IMR-90 (cell line): ENCODE data around the gene HADHA. TPM values are rescaled to one million over a fixed set of nuclear protein-coding genes. Genes with fewer than 3 reads are reported as not detected.

Experiments used
- ATAC-seq: fragments of 200-7000 bp; cut with Tn5 transposase; 2 replicates; pipeline ENCODE4 v1.9.1; 2020; ENCODE audit warnings: low read depth, mild to moderate bottlenecking, moderate library complexity
- BruUV-seq: library from RNA; stranded (reverse); fragments of 400-500 nt; replicated peaks from 2 replicates; lab custom pipeline; 2021; lab: Mats Ljungman, UMichigan
- CTCF ChIA-PET: fragments of 300-600 bp; formaldehyde crosslinking; extraction: SDS; loops from one replicate; lab custom pipeline; 2021; ENCODE audit warnings: antibody characterized with exemption; lab: Yijun Ruan, JAX
- POLR2A ChIA-PET: fragments of 300-600 bp; sonication (Branson Sonifier 250); formaldehyde crosslinking; loops from one replicate; lab custom pipeline; 2022; ENCODE audit warnings: antibody characterized with exemption; ENCODE audit not compliant: unreplicated experiment; lab: Charles Lee
- DNase-seq: peaks from one replicate; pipeline ENCODE4 v3.0.0; 2013
- H2AFZ ChIP-seq: replicated peaks from 2 replicates; pipeline ENCODE3; 2013; ENCODE audit warnings: low read length, mild to moderate bottlenecking; ENCODE audit not compliant: poor library complexity
- H2AK5ac ChIP-seq: 2 replicates; pipeline ENCODE4 v1.6.1; 2013; ENCODE audit warnings: low read depth, low read length, inconsistent platforms
- H2AK9ac ChIP-seq: replicated peaks from 2 replicates; pipeline ENCODE3; 2013; ENCODE audit warnings: mild to moderate bottlenecking, low read depth, low read length, moderate library complexity; ENCODE audit not compliant: poor library complexity
- H2BK120ac ChIP-seq: 2 replicates; pipeline ENCODE4 v1.6.1; 2013; ENCODE audit warnings: low read depth, low read length, inconsistent platforms
- H2BK15ac ChIP-seq: 3 replicates; pipeline ENCODE4 v1.6.1; 2013; ENCODE audit warnings: low read depth, low read length, inconsistent platforms
- H2BK20ac ChIP-seq: 2 replicates; pipeline ENCODE4 v1.6.1; 2013; ENCODE audit warnings: low read depth, mild to moderate bottlenecking, inconsistent platforms, low read length, moderate library complexity
- H2BK5ac ChIP-seq: 2 replicates; pipeline ENCODE4 v1.6.1; 2013; ENCODE audit warnings: mild to moderate bottlenecking, low read depth, low read length, inconsistent platforms; ENCODE audit not compliant: poor library complexity, severe bottlenecking
- H3K14ac ChIP-seq: replicated peaks from 2 replicates; pipeline ENCODE4 v1.6.1; 2013; ENCODE audit warnings: low read depth, low read length, inconsistent platforms
- H3K18ac ChIP-seq: 2 replicates; pipeline ENCODE4 v1.6.1; 2013; ENCODE audit warnings: low read depth, low read length, control low read depth
- H3K23ac ChIP-seq: 2 replicates; pipeline ENCODE4 v1.6.1; 2013; ENCODE audit warnings: low read depth, low read length, inconsistent platforms
- H3K27ac ChIP-seq: 2 replicates; pipeline ENCODE4 v1.5.1; 2013; ENCODE audit warnings: mild to moderate bottlenecking, control low read depth, low read length; ENCODE audit not compliant: insufficient read depth
- H3K27me3 ChIP-seq: 2 replicates; pipeline ENCODE4 v1.6.1; 2013; ENCODE audit warnings: low read length; ENCODE audit not compliant: control insufficient read depth, insufficient read depth
- H3K36me3 ChIP-seq: 2 replicates; pipeline ENCODE4 v1.6.1; 2013; ENCODE audit warnings: low read length, mixed read lengths; ENCODE audit not compliant: control insufficient read depth, insufficient read depth
- H3K4ac ChIP-seq: 2 replicates; pipeline ENCODE4 v1.6.1; 2013; ENCODE audit warnings: low read depth, low read length, inconsistent platforms
- H3K4me1 ChIP-seq: 2 replicates; pipeline ENCODE4 v1.6.1; 2013; ENCODE audit warnings: low read length, mixed read lengths; ENCODE audit not compliant: control insufficient read depth, insufficient read depth
- H3K4me2 ChIP-seq: 2 replicates; pipeline ENCODE4 v1.6.1; 2013; ENCODE audit warnings: low read depth, mild to moderate bottlenecking, control low read depth, low read length, moderate library complexity
- H3K4me3 ChIP-seq: 2 replicates; pipeline ENCODE4 v1.5.1; 2013; ENCODE audit warnings: low read depth, mild to moderate bottlenecking, control low read depth, low read length, moderate library complexity; ENCODE audit not compliant: insufficient read depth
- H3K56ac ChIP-seq: 2 replicates; pipeline ENCODE4 v1.6.1; 2013; ENCODE audit warnings: low read length, inconsistent platforms; ENCODE audit not compliant: insufficient read depth; ENCODE audit errors: extremely low read depth
- H3K79me1 ChIP-seq, 2 experiments: 2 replicates each; pipeline ENCODE4 v1.6.1; 2013; ENCODE audit warnings: low read length in 2 of 2, inconsistent platforms in 1 of 2, low read depth in 1 of 2
- H3K9ac ChIP-seq: 2 replicates; pipeline ENCODE4 v1.6.1; 2013; ENCODE audit warnings: low read depth, low read length, control low read depth
- H3K9me1 ChIP-seq: 2 replicates; pipeline ENCODE4 v1.6.1; 2013; ENCODE audit warnings: low read length, inconsistent platforms; ENCODE audit not compliant: insufficient read depth
- H3K9me3 ChIP-seq: 2 replicates; pipeline ENCODE4 v1.6.1; 2013; ENCODE audit warnings: low read length; ENCODE audit not compliant: control insufficient read depth, insufficient read depth
- H4K20me1 ChIP-seq: 2 replicates; pipeline ENCODE4 v1.6.1; 2013; ENCODE audit warnings: low read length, inconsistent platforms; ENCODE audit not compliant: insufficient read depth
- H4K5ac ChIP-seq: 2 replicates; pipeline ENCODE4 v1.6.1; 2013; ENCODE audit warnings: mild to moderate bottlenecking, low read depth, low read length, control low read depth
- H4K8ac ChIP-seq, 2 experiments: 2 replicates each; pipeline ENCODE4 v1.6.1; 2013; ENCODE audit warnings: low read depth in 2 of 2, low read length in 2 of 2, control low read depth in 1 of 2, inconsistent platforms in 1 of 2
- H4K91ac ChIP-seq: 2 replicates; pipeline ENCODE4 v1.6.1; 2013; ENCODE audit warnings: low read depth, low read length, inconsistent platforms; ENCODE audit not compliant: insufficient read depth
- BHLHE40 ChIP-seq: fragments of 150-350 bp; IDR thresholded peaks from 2 replicates; pipeline ENCODE4 v1.6.1; 2016; ENCODE audit warnings: mild to moderate bottlenecking, low read depth, low read length
- CEBPB ChIP-seq: IDR thresholded peaks from 2 replicates; pipeline ENCODE4 v1.6.1; 2012; ENCODE audit warnings: low read depth, low read length, improper control_type of control experiment
- CHD1 ChIP-seq: IDR thresholded peaks from 2 replicates; pipeline ENCODE4 v1.6.1; 2012; ENCODE audit warnings: low read depth, low read length, improper control_type of control experiment
- CTCF ChIP-seq: conservative IDR thresholded peaks from 2 replicates; pipeline ENCODE4 v1.5.1; 2012; ENCODE audit warnings: mild to moderate bottlenecking, low read depth, low read length, improper control_type of control experiment
- FOS ChIP-seq: fragments of 150-350 bp; IDR thresholded peaks from 2 replicates; pipeline ENCODE4 v1.6.1; 2016; ENCODE audit warnings: low read depth, low read length
- MAFK ChIP-seq: IDR thresholded peaks from 2 replicates; pipeline ENCODE4 v1.6.1; 2012; ENCODE audit warnings: low read depth, low read length, improper control_type of control experiment
- MAZ ChIP-seq: IDR thresholded peaks from 2 replicates; pipeline ENCODE4 v1.6.1; 2012; ENCODE audit warnings: low read depth, mild to moderate bottlenecking, low read length, improper control_type of control experiment, moderate library complexity, borderline replicate concordance
- MXI1 ChIP-seq: IDR thresholded peaks from 2 replicates; pipeline ENCODE4 v1.6.1; 2012; ENCODE audit warnings: low read depth, mild to moderate bottlenecking, low read length, moderate library complexity, borderline replicate concordance
- NFE2L2 ChIP-seq: fragments of 150-350 bp; IDR thresholded peaks from 2 replicates; pipeline ENCODE4 v1.6.1; 2016; ENCODE audit warnings: low read depth, mild to moderate bottlenecking, low read length
- POLR2A ChIP-seq: IDR thresholded peaks from 2 replicates; pipeline ENCODE4 v1.6.1; 2012; ENCODE audit warnings: mild to moderate bottlenecking, low read depth, low read length
- RAD21 ChIP-seq: IDR thresholded peaks from 2 replicates; pipeline ENCODE4 v1.6.1; 2012; ENCODE audit warnings: low read length, improper control_type of control experiment
- RCOR1 ChIP-seq: IDR thresholded peaks from 2 replicates; pipeline ENCODE4 v1.6.1; 2012; ENCODE audit warnings: mild to moderate bottlenecking, low read length, improper control_type of control experiment; ENCODE audit not compliant: insufficient replicate concordance
- RFX5 ChIP-seq: IDR thresholded peaks from 2 replicates; pipeline ENCODE4 v1.8.0; 2012; ENCODE audit warnings: low read depth, mild to moderate bottlenecking, low read length, moderate library complexity
- SMC3 ChIP-seq: fragments of 150-350 bp; IDR thresholded peaks from 2 replicates; pipeline ENCODE4 v1.6.1; 2016; ENCODE audit warnings: low read depth, mild to moderate bottlenecking, antibody characterized with exemption, low read length, moderate library complexity
- USF2 ChIP-seq: fragments of 150-350 bp; IDR thresholded peaks from 2 replicates; pipeline ENCODE4 v1.6.1; 2017; ENCODE audit warnings: mild to moderate bottlenecking, antibody characterized with exemption, low read length, low read depth
- WGBS, 2 experiments: methylation state at CpG; one replicate each; pipeline versions ENCODE4 v1.1.5 to v1.1.7; 2013; ENCODE audit warnings: missing lambda C conversion rate in 2 of 2; ENCODE audit not compliant: insufficient read length in 1 of 2; ENCODE audit errors: extremely low coverage in 2 of 2; 5-methylcytosine and 5-hydroxymethylcytosine counted together
- dilution Hi-C: fragments of 300-500 bp; cut with HindIII; formaldehyde crosslinking; loops from one replicate; pipeline ENCODE4 v1.14.3; 2018; ENCODE audit warnings: low sequenced_read_pairs; ENCODE audit not compliant: unreplicated experiment
- in situ Hi-C: fragments of 300-500 bp; cut with MboI; formaldehyde crosslinking; loops from 3 replicates; pipeline ENCODE4 v1.14.3; 2019; ENCODE audit warnings: low sequenced_read_pairs, inconsistent platforms, mixed read lengths
- intact Hi-C: fragments of 100-400 bp; cut with micrococcal nuclease; formaldehyde crosslinking; loops from 2 replicates; pipeline ENCODE4 v1.10.0; 2022
- polyA plus RNA-seq, 3 experiments: library from polyadenylated mRNA; depleted of rRNA; stranded (reverse); fragments of >200 nt; gene quantifications; 2 replicates each; pipeline ENCODE4 v1.2.3, GENCODE V29; 2012; ENCODE audit warnings: low replicate concordance in 1 of 3
- total RNA-seq: library from RNA; depleted of rRNA; stranded (reverse); fragments of >200 nt; gene quantifications from 2 replicates; pipeline ENCODE4 v1.2.3, GENCODE V29; 2012
- TF ChIP-seq, protein P1 (sequence below): fragments of 150-350 bp; IDR thresholded peaks from 2 replicates; pipeline ENCODE4 v1.6.1; 2016; ENCODE audit warnings: low read depth, mild to moderate bottlenecking, low read length, moderate library complexity, borderline replicate concordance

The HADHA gene
- total and polyA plus RNA-seq, 2 of the 4 experiments (the other 2 are of a cell fraction): 52.7 to 111 TPM

DNA sequence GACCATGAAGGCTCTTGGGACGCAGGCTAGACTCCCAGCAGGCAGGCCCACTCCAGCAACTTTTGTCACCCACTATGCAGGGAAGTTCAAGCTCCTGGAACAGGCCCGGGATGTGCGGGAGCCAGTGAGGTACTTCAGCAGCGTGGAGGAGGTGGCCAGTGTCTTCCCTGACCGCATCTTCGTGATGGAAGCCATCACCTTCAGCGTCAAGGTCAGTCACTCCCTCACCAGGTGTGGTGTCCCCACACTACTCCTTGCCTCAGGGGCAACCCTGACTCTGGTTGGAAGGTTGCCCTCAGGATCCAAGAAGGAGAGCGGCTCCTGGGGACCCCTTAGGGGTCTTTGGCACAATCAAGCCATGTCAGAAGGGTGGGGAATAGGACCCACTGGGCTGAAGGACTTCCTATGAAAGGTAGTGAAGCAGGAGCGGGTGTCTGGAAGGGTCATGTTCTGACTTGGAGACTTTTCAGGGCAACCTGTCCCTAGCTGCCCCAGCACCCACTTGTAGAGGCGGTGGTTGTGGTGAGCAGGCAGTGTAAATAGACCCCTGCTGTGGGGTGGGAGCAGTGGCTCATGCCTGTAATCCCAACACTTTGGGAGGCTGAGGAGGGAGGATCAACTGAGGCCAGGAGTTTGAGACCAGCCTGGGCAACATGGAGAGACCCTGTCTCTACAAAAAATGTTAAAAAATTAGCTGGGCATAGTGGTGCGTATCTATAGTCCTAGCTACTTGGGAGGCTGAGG, 61.4 kb downstream of the HADHA start:
- H3K27ac ChIP-seq: no peak overlapping the region
- no peaks in the 10 kb centered on the region for H3K9me3 ChIP-seq
- H3K9me1 ChIP-seq: no peaks in the 10 kb centered on the region
- H3K18ac ChIP-seq: no peak overlapping the region
- H2BK15ac ChIP-seq: no peak overlapping the region
- CTCF ChIA-PET: no interaction called here
- BruUV-seq: no TSS peak
- ATAC-seq (no peak), DNase-seq (no peak)
- H3K4me3 ChIP-seq: no peak overlapping the region
- H4K91ac ChIP-seq: no peak overlapping the region
- H2AK5ac ChIP-seq: no peak overlapping the region
- TF ChIP-seq BHLHE40 (no peak), USF2 (no peak), CTCF (no peak), POLR2A (no peak), CHD1 (no peak), RFX5 (no peak), RAD21 (no peak), FOS (no peak), MAFK (no peak), RCOR1 (no peak), CEBPB (no peak), MXI1 (no peak), MAZ (no peak), NFE2L2 (no peak), SMC3 (no peak)
- TF ChIP-seq, protein P1, sequence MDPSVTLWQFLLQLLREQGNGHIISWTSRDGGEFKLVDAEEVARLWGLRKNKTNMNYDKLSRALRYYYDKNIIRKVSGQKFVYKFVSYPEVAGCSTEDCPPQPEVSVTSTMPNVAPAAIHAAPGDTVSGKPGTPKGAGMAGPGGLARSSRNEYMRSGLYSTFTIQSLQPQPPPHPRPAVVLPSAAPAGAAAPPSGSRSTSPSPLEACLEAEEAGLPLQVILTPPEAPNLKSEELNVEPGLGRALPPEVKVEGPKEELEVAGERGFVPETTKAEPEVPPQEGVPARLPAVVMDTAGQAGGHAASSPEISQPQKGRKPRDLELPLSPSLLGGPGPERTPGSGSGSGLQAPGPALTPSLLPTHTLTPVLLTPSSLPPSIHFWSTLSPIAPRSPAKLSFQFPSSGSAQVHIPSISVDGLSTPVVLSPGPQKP: no peak
- no peak overlapping the region for H2BK5ac ChIP-seq
- H4K20me1 ChIP-seq: no peaks in the 10 kb centered on the region
- no peak overlapping the region for H2AFZ ChIP-seq
- no peaks in the 10 kb centered on the region for H3K79me1 ChIP-seq
- no peak overlapping the region for H4K8ac ChIP-seq
- no peak overlapping the region for H3K4me2 ChIP-seq
- H2BK20ac ChIP-seq: no peak overlapping the region
- no peak overlapping the region for H3K23ac ChIP-seq
- dilution Hi-C loops: no loop called here
- H3K27me3 ChIP-seq: no peaks in the 10 kb centered on the region; the same call in 1 of the 2 replicates
- H3K4ac ChIP-seq: no peak overlapping the region
- 93% methylated on average over 2 of the region's 11 CpGs; no CpG with 5 or more reads in 1 of the 2 experiments for WGBS, 2 experiments
- no peak overlapping the region for H2BK120ac ChIP-seq
- no peak overlapping the region for H3K56ac ChIP-seq
- intact Hi-C loops: no loop called here
- no peaks in the 10 kb centered on the region for H3K4me1 ChIP-seq
- no peak overlapping the region for H4K5ac ChIP-seq
- in situ Hi-C loops: no loop called here
- H3K9ac ChIP-seq: no peak overlapping the region
- no peak overlapping the region for H2AK9ac ChIP-seq
- H3K14ac ChIP-seq: no peak overlapping the region
- POLR2A ChIA-PET: no interaction called here
- no peaks in the 10 kb centered on the region for H3K36me3 ChIP-seq
